Measurements from ENCODE around the gene PCSK4. TPM values are rescaled to one million over a fixed set of nuclear protein-coding genes. Genes with fewer than 3 reads are reported as not detected.

The PCSK4 gene
- total and polyA plus RNA-seq, 2 of the 4 experiments (the other 2 are of a cell fraction): 0.72 to 1.7 TPM

- BruUV-seq (replicated peaks): no TSS peak
- Histone ChIP-seq H4K8ac (ENCODE audit: low read depth in 2 of 2, low read length in 2 of 2) (no peak overlapping the region), H3K79me1 (ENCODE audit: low read depth in 1 of 2, low read length in 2 of 2) (no peaks in the 10 kb centered on the region), H3K4me2 (ENCODE audit: low read depth, low read length) (no peak overlapping the region), H3K9me3 (ENCODE audit: control insufficient read depth, insufficient read depth, low read length) (peaks cover 2% of the 10 kb centered on the region; the same call in 1 of the 2 replicates), H3K14ac (replicated peaks; ENCODE audit: low read depth, low read length) (no peak overlapping the region), H2BK5ac (ENCODE audit: low read depth, low read length, poor library complexity, severe bottlenecking) (no peak overlapping the region), H2BK20ac (ENCODE audit: low read depth, low read length) (no peak overlapping the region), H2BK120ac (ENCODE audit: low read depth, low read length) (no peak overlapping the region), H3K27ac (ENCODE audit: insufficient read depth, low read length) (no peak overlapping the region), H3K4me1 (ENCODE audit: control insufficient read depth, insufficient read depth, low read length) (no peaks in the 10 kb centered on the region; the same call in 1 of the 2 replicates), H2AFZ (replicated peaks; ENCODE audit: low read length, poor library complexity) (no peak overlapping the region), H3K23ac (ENCODE audit: low read depth, low read length) (no peak overlapping the region), H3K27me3 (ENCODE audit: control insufficient read depth, insufficient read depth, low read length) (peaks cover 34% of the 10 kb centered on the region), H2BK15ac (ENCODE audit: low read depth, low read length) (no peak overlapping the region), H4K91ac (ENCODE audit: insufficient read depth, low read depth, low read length) (no peak overlapping the region), H3K4ac (ENCODE audit: low read depth, low read length) (no peak overlapping the region), H3K9ac (ENCODE audit: low read depth, low read length) (no peak overlapping the region), H4K20me1 (ENCODE audit: insufficient read depth, low read length) (0 out of 2 replicates have a peak, but pooled peaks cover 7% of the 10 kb centered on the region), H3K4me3 (ENCODE audit: insufficient read depth, low read depth, low read length) (no peak overlapping the region), H3K56ac (ENCODE audit: extremely low read depth, insufficient read depth, low read length) (no peak overlapping the region), H2AK5ac (ENCODE audit: low read depth, low read length) (no peak overlapping the region; the same call in 1 of the 2 replicates), H4K5ac (ENCODE audit: low read depth, low read length) (no peak overlapping the region), H3K9me1 (ENCODE audit: insufficient read depth, low read length) (peaks cover 4% of the 10 kb centered on the region; the same call in 1 of the 2 replicates), H2AK9ac (replicated peaks; ENCODE audit: low read depth, low read length, poor library complexity) (no peak overlapping the region), H3K36me3 (ENCODE audit: control insufficient read depth, insufficient read depth, low read length) (no peaks in the 10 kb centered on the region), H3K18ac (ENCODE audit: low read depth, low read length) (no peak overlapping the region)
- no peak for DNase-seq
- ChIA-PET POLR2A (ENCODE audit: unreplicated experiment) (no interaction called here), CTCF (no interaction called here)
- dilution Hi-C loops (cut with HindIII; ENCODE audit: low sequenced_read_pairs, unreplicated experiment) (no loop called here), in situ Hi-C loops (cut with MboI; ENCODE audit: low sequenced_read_pairs) (no loop called here), intact Hi-C loops (cut with micrococcal nuclease) (no loop called here)
- no peak for ATAC-seq (ENCODE audit: low read depth)
- WGBS, 2 experiments (ENCODE audit: extremely low coverage in 2 of 2, insufficient read length in 1 of 2): 82% methylated on average over 10 of the region's 17 CpGs; no CpG with 5 or more reads in 1 of the 2 experiments
- no peak for TF ChIP-seq USF2 (IDR thresholded peaks at IDR 0.05; ENCODE audit: low read depth, low read length)
- TF ChIP-seq CEBPB (IDR thresholded peaks at IDR 0.05; ENCODE audit: low read depth, low read length): no peak
- TF ChIP-seq RAD21 (IDR thresholded peaks at IDR 0.05; ENCODE audit: low read length): no peak
- TF ChIP-seq SMC3 (IDR thresholded peaks at IDR 0.05; ENCODE audit: low read depth, low read length): no peak
- TF ChIP-seq CTCF (conservative IDR thresholded peaks at IDR 0.05; ENCODE audit: low read depth, low read length): no peak
- no peak for TF ChIP-seq CHD1 (IDR thresholded peaks at IDR 0.05; ENCODE audit: low read depth, low read length)
- no peak for TF ChIP-seq RCOR1 (IDR thresholded peaks at IDR 0.05; ENCODE audit: insufficient replicate concordance, low read length)
- TF ChIP-seq MAZ (IDR thresholded peaks at IDR 0.05; ENCODE audit: borderline replicate concordance, low read depth, low read length): no peak
- peak; percentile 51; the same call in 1 of the 2 replicates for TF ChIP-seq MAFK (IDR thresholded peaks at IDR 0.05; ENCODE audit: low read depth, low read length)
Observed at GRCh38 chr19:1520203-1520780, 30.1 kb upstream of the PCSK4 start.

Measured in IMR-90 (cell line).